SU-DHL-6 (cell line): ENCODE data around the gene COL10A1.

Source experiments
- H2AFZ ChIP-seq: fragments of 200-600 bp; sonication (generic); 2 replicates; pipeline ENCODE4 v1.6.1; 2014; ENCODE audit warnings: low read depth, mild to moderate bottlenecking, moderate library complexity, mixed read lengths, antibody characterized with exemption, low read length; ENCODE audit not compliant: severe bottlenecking
- H3F3A ChIP-seq: fragments of 200-600 bp; shearing (Covaris generic); 2 replicates; pipeline ENCODE4 v1.6.0; 2016; ENCODE audit warnings: antibody characterized with exemption, mild to moderate bottlenecking; ENCODE audit not compliant: insufficient read depth
- H3K27ac ChIP-seq: fragments of 200-600 bp; sonication (generic); 2 replicates; pipeline ENCODE4 v1.5.1; 2016; ENCODE audit warnings: low read depth, mild to moderate bottlenecking, low read length, moderate library complexity, mixed read lengths
- H3K27me3 ChIP-seq: fragments of 200-600 bp; sonication (generic), shearing (Covaris generic); 2 replicates; pipeline ENCODE4 v1.6.0; 2014; ENCODE audit warnings: mild to moderate bottlenecking, low read length
- H3K36me3 ChIP-seq: fragments of 200-600 bp; sonication (generic); 2 replicates; pipeline ENCODE4 v1.6.1; 2014; ENCODE audit warnings: mild to moderate bottlenecking, low read length, mixed read lengths
- H3K4me2 ChIP-seq: fragments of 300-600, 200-600 bp; shearing (Covaris generic), sonication (generic); 2 replicates; pipeline ENCODE4 v1.6.0; 2014; ENCODE audit warnings: low read length, low read depth, mild to moderate bottlenecking; ENCODE audit not compliant: poor library complexity, severe bottlenecking
- H3K4me3 ChIP-seq: fragments of 200-600 bp; sonication (generic); 2 replicates; pipeline ENCODE4 v1.5.1; 2014; ENCODE audit warnings: antibody characterized with exemption, low read length, mild to moderate bottlenecking, mixed read lengths; ENCODE audit not compliant: insufficient read depth, poor library complexity, severe bottlenecking
- H3K79me2 ChIP-seq: fragments of 200-600 bp; sonication (generic); 2 replicates; pipeline ENCODE4 v1.6.1; 2014; ENCODE audit warnings: mild to moderate bottlenecking, low read length, moderate library complexity; ENCODE audit not compliant: insufficient read depth
- H3K9ac ChIP-seq: fragments of 200-600 bp; sonication (generic); 2 replicates; pipeline ENCODE4 v1.7.0; 2014; ENCODE audit warnings: mild to moderate bottlenecking, low read length
- H3K9me2 ChIP-seq: fragments of 200-600 bp; sonication (generic); replicated peaks from 2 replicates; pipeline ENCODE4 v1.6.1; 2014; ENCODE audit warnings: low read length; ENCODE audit not compliant: insufficient read depth
- H3K9me3 ChIP-seq: fragments of 200-600 bp; sonication (generic); 2 replicates; pipeline ENCODE4 v1.6.1; 2014; ENCODE audit warnings: low read length, mixed read lengths; ENCODE audit not compliant: insufficient read depth
- H4K20me1 ChIP-seq: fragments of 200-600 bp; sonication (generic); 2 replicates; pipeline ENCODE4 v1.6.1; 2014; ENCODE audit warnings: low read depth, mild to moderate bottlenecking, antibody characterized with exemption, low read length, moderate library complexity, mixed read lengths
- EZH2phosphoT487 ChIP-seq: fragments of 200-600 bp; sonication (generic), shearing (Covaris generic); conservative IDR thresholded peaks from 2 replicates; pipeline ENCODE4 v1.6.1; 2018; ENCODE audit warnings: mild to moderate bottlenecking, antibody characterized with exemption, low read length, moderate library complexity, mixed read lengths
- TF ChIP-seq, protein P1 (sequence below): fragments of 200-600 bp; sonication (generic); IDR thresholded peaks from one replicate; pipeline ENCODE4 v1.5.1; 2017; ENCODE audit warnings: antibody characterized with exemption, mild to moderate bottlenecking, low read length, moderate library complexity; ENCODE audit not compliant: insufficient read depth, poor library complexity, severe bottlenecking

COL10A1 gene

DNA sequence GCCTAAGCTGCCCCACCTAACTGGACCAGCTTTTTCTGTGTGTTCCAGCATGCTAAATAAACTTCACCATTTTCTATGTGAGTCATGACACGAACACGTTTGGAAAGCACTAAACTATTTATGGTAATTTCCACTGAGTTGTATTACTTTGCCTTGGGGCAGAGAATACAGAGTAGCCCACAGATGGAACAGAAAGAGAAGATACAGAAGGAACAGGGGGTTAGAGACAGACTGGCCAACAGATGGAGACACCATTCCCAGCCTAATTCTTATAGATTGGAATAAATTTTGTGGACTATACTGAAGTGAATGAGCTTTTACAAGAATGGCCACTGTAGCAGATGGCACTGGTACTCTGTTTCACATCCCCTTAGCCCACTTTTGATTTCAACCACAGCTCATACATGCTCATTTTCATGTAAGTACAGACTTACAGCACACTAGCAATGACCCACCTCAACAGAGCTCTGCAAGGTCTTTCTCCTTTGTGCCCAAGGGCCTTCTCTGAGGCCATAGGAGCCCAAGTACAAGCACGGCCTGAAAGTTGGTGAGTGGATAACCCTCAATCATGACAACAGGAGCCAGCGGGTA lies 38.4 kb downstream of the COL10A1 start:
- H3K9me3 ChIP-seq = no peaks in the 10 kb centered on the region
- H3F3A ChIP-seq = no peaks in the 10 kb centered on the region
- no peak overlapping the region for H3K27ac ChIP-seq
- no peak overlapping the region for H3K4me2 ChIP-seq
- H3K79me2 ChIP-seq = no peaks in the 10 kb centered on the region
- no peak overlapping the region for H2AFZ ChIP-seq
- H3K36me3 ChIP-seq = no peaks in the 10 kb centered on the region
- H3K9ac ChIP-seq = no peak overlapping the region
- TF ChIP-seq EZH2phosphoT487 = no peak
- TF ChIP-seq, protein P1, sequence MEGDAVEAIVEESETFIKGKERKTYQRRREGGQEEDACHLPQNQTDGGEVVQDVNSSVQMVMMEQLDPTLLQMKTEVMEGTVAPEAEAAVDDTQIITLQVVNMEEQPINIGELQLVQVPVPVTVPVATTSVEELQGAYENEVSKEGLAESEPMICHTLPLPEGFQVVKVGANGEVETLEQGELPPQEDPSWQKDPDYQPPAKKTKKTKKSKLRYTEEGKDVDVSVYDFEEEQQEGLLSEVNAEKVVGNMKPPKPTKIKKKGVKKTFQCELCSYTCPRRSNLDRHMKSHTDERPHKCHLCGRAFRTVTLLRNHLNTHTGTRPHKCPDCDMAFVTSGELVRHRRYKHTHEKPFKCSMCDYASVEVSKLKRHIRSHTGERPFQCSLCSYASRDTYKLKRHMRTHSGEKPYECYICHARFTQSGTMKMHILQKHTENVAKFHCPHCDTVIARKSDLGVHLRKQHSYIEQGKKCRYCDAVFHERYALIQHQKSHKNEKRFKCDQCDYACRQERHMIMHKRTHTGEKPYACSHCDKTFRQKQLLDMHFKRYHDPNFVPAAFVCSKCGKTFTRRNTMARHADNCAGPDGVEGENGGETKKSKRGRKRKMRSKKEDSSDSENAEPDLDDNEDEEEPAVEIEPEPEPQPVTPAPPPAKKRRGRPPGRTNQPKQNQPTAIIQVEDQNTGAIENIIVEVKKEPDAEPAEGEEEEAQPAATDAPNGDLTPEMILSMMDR = no peak
- no peaks in the 10 kb centered on the region for H3K27me3 ChIP-seq
- no peaks in the 10 kb centered on the region for H4K20me1 ChIP-seq
- H3K4me3 ChIP-seq = no peak overlapping the region
- H3K9me2 ChIP-seq = no peaks in the 10 kb centered on the region

DNA sequence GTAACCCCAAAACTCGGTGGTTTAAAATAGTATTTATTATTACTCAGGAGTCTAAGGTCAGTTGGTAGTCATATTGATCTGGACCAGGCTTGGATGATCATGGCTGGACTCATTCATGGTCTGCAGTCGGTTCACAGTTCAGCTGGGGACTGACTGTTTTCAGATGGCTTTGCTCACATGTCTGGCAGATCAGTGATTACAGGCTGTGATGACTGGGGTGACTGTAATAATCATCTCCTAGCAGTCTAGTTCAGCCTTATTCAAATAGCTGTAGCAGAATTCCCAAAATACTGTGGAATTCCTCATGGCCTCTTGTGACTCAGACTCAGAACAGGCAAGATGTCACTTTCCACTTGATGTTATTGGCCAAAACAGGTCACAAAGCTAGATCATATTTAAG lies 41.6 kb downstream of the COL10A1 start:
- Histone ChIP-seq H3K4me3 (no peak overlapping the region), H3K9me2 (no peaks in the 10 kb centered on the region), H3K27ac (no peak overlapping the region), H3K4me2 (no peak overlapping the region), H2AFZ (no peak overlapping the region), H3K9ac (no peak overlapping the region), H3K9me3 (no peaks in the 10 kb centered on the region), H4K20me1 (no peaks in the 10 kb centered on the region), H3K27me3 (no peaks in the 10 kb centered on the region), H3F3A (no peaks in the 10 kb centered on the region), H3K79me2 (no peaks in the 10 kb centered on the region), H3K36me3 (no peaks in the 10 kb centered on the region)
- TF ChIP-seq, protein P1 = no peak
- no peak for TF ChIP-seq EZH2phosphoT487

DNA sequence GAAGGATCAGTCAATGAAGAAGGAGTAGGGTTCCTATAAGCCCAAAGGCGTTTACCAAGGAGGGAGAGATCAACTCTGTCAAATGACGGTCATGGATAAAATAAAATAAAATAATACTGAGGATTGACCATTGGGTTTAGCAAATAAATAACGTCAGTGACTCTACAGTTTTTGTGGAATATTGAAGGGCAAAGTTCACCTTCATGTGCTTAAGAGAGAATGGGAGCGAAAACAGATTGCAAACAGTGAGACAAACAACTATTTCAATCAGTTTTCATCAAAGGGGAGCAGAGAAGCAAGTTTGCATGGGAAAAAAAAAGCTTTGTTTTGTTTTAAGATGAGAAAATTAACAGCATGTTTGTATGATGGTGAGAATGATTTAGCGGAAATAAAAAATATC lies 42.9 kb downstream of the COL10A1 start:
- Histone ChIP-seq H3K4me3 (no peak overlapping the region), H3F3A (no peaks in the 10 kb centered on the region), H3K9me2 (no peaks in the 10 kb centered on the region), H3K9me3 (no peaks in the 10 kb centered on the region), H3K27me3 (no peaks in the 10 kb centered on the region), H2AFZ (no peak overlapping the region), H3K4me2 (no peak overlapping the region), H3K9ac (no peak overlapping the region), H3K36me3 (no peaks in the 10 kb centered on the region), H3K79me2 (no peaks in the 10 kb centered on the region), H4K20me1 (no peaks in the 10 kb centered on the region), H3K27ac (no peak overlapping the region)
- no peak for TF ChIP-seq EZH2phosphoT487
- TF ChIP-seq, protein P1 = no peak

DNA sequence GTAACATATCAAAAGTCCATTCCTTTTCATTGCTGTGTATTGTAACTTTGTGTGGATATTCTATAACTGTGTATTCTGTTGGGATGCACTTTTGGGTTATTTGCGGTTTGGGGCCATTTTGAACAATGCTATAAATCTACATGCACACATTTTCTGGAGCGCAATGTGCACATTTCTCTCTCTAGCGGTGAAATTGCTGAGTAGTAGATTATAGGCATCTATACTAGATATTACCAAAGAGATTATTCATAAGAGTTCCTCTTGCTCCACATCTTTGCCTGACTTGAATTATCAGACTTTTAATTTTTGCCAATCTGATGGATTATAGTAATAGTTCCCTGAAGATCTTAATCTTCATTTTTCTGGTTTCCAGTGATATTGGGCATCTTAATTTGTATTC lies 47.0 kb downstream of the COL10A1 start:
- Histone ChIP-seq H3K9me2 (no peaks in the 10 kb centered on the region), H2AFZ (no peak overlapping the region), H3K9me3 (no peaks in the 10 kb centered on the region), H3F3A (no peaks in the 10 kb centered on the region), H3K36me3 (no peaks in the 10 kb centered on the region), H3K27ac (no peak overlapping the region), H3K27me3 (no peaks in the 10 kb centered on the region), H3K4me3 (no peak overlapping the region), H3K9ac (no peak overlapping the region), H4K20me1 (no peaks in the 10 kb centered on the region), H3K79me2 (no peaks in the 10 kb centered on the region), H3K4me2 (no peak overlapping the region)
- TF ChIP-seq, protein P1 = no peak
- TF ChIP-seq EZH2phosphoT487 = no peak
